ENCODE results near the gene STK40.

The STK40 gene

DNA sequence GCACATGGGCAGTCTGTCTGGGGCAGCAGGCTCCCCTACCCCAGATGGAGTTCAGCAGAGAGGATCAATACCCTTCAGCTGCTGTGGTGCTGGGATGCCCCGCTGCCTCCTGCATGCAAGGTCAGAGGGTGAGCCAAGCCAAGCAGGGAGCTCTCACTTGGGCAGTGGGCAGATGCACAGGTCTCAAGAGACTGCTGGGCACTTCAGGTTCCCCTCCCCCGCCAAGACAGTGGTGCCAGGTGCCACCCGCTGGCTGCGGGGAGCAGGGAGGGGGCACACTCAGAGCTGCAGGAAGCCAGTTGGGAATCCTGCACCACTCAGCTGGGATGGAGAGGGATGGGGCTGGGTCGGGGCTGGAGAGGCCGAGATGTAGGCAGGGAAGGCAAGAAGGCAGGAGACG lies 46.5 kb downstream of the STK40 start:
- Histone ChIP-seq H4K20me1 (ENCODE audit: insufficient read depth, low read length) (no peaks in the 10 kb centered on the region), H3K4me1 (ENCODE audit: low read length) (no peaks in the 10 kb centered on the region), H3K79me2 (ENCODE audit: low read length) (no peaks in the 10 kb centered on the region), H3K4me3 (ENCODE audit: low read length) (no peak overlapping the region), H3K9me3 (ENCODE audit: insufficient read depth, low read length) (no peaks in the 10 kb centered on the region), H3K36me3 (replicated peaks; ENCODE audit: low read depth, low read length) (no peaks in the 10 kb centered on the region), H3K27me3 (ENCODE audit: low read depth, low read length) (0 out of 2 replicates have a peak, but pooled peaks cover 4% of the 10 kb centered on the region), H3K4me2 (ENCODE audit: low read length) (no peak overlapping the region), H3K27ac (ENCODE audit: low read length) (no peak overlapping the region), H2AFZ (ENCODE audit: low read depth, low read length) (no peak overlapping the region), H3K9ac (ENCODE audit: low read length) (no peak overlapping the region)
- no peak for TF ChIP-seq EZH2phosphoT487 (IDR thresholded peaks at IDR 0.05; ENCODE audit: low read depth)
- TF ChIP-seq, protein P1, sequence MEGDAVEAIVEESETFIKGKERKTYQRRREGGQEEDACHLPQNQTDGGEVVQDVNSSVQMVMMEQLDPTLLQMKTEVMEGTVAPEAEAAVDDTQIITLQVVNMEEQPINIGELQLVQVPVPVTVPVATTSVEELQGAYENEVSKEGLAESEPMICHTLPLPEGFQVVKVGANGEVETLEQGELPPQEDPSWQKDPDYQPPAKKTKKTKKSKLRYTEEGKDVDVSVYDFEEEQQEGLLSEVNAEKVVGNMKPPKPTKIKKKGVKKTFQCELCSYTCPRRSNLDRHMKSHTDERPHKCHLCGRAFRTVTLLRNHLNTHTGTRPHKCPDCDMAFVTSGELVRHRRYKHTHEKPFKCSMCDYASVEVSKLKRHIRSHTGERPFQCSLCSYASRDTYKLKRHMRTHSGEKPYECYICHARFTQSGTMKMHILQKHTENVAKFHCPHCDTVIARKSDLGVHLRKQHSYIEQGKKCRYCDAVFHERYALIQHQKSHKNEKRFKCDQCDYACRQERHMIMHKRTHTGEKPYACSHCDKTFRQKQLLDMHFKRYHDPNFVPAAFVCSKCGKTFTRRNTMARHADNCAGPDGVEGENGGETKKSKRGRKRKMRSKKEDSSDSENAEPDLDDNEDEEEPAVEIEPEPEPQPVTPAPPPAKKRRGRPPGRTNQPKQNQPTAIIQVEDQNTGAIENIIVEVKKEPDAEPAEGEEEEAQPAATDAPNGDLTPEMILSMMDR (IDR thresholded peaks at IDR 0.05; ENCODE audit: low read depth, low read length) = no peak

DNA sequence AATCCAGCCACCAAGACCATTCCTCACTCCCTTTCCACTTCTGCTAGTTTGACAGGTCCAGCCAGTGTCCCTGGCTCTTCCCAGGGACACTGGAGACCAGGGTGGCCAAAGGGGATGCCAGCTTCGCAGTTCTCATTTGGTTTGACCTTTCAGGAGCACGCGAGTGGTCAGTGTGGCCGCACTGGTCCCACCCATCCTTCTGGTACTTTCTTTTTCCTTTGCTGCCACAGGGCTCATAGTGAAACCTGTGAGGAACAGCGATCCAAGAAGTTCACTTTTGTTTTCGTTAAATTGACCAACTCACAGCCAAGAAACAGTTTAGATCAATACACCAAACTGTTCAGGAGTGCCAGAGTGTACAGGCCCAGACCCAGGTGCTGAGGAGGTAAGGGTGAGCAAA lies 47.9 kb downstream of the STK40 start:
- H3K27me3 ChIP-seq (ENCODE audit: low read depth, low read length) = 0 out of 2 replicates have a peak, but pooled peaks cover 4% of the 10 kb centered on the region
- no peak overlapping the region for H3K27ac ChIP-seq (ENCODE audit: low read length)
- no peak overlapping the region for H2AFZ ChIP-seq (ENCODE audit: low read depth, low read length)
- H3K4me2 ChIP-seq (ENCODE audit: low read length) = no peak overlapping the region
- no peak overlapping the region for H3K9ac ChIP-seq (ENCODE audit: low read length)
- no peaks in the 10 kb centered on the region for H4K20me1 ChIP-seq (ENCODE audit: insufficient read depth, low read length)
- no peak overlapping the region for H3K4me3 ChIP-seq (ENCODE audit: low read length)
- H3K4me1 ChIP-seq (ENCODE audit: low read length) = no peaks in the 10 kb centered on the region
- H3K79me2 ChIP-seq (ENCODE audit: low read length) = no peaks in the 10 kb centered on the region
- TF ChIP-seq, protein P1 (IDR thresholded peaks at IDR 0.05; ENCODE audit: low read depth, low read length) = no peak
- TF ChIP-seq EZH2phosphoT487 (IDR thresholded peaks at IDR 0.05; ENCODE audit: low read depth) = no peak
- no peaks in the 10 kb centered on the region for H3K36me3 ChIP-seq (replicated peaks; ENCODE audit: low read depth, low read length)
- H3K9me3 ChIP-seq (ENCODE audit: insufficient read depth, low read length) = no peaks in the 10 kb centered on the region

DNA sequence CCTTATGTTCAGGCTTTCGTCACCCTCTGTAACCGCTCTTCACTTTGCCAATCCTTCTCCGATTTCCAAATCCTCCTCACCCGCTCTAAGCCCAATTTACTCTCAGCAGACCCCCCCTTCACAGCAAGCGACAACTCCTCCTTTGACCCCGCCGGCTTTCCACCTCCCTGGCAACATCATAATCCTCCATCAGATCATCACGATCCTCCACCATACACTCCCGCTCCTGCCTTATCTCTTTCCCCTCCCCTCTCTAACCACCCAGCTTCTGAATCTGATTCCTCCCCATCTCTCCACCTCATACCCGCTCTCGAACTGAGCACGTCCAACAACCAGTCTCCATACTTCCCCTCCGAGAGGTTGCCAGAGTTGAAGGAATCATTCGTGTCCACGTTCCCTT lies 54.8 kb downstream of the STK40 start:
- no peaks in the 10 kb centered on the region for H4K20me1 ChIP-seq (ENCODE audit: insufficient read depth, low read length)
- 0 out of 2 replicates have a peak, but pooled peaks cover 7% of the 10 kb centered on the region for H3K27me3 ChIP-seq (ENCODE audit: low read depth, low read length)
- H3K9me3 ChIP-seq (ENCODE audit: insufficient read depth, low read length) = no peaks in the 10 kb centered on the region
- TF ChIP-seq, protein P1 (IDR thresholded peaks at IDR 0.05; ENCODE audit: low read depth, low read length) = no peak
- TF ChIP-seq EZH2phosphoT487 (IDR thresholded peaks at IDR 0.05; ENCODE audit: low read depth) = no peak
- H3K4me3 ChIP-seq (ENCODE audit: low read length) = no peak overlapping the region
- no peaks in the 10 kb centered on the region for H3K79me2 ChIP-seq (ENCODE audit: low read length)
- no peaks in the 10 kb centered on the region for H3K36me3 ChIP-seq (replicated peaks; ENCODE audit: low read depth, low read length)
- H2AFZ ChIP-seq (ENCODE audit: low read depth, low read length) = no peak overlapping the region
- no peaks in the 10 kb centered on the region for H3K4me1 ChIP-seq (ENCODE audit: low read length)
- H3K27ac ChIP-seq (ENCODE audit: low read length) = no peak overlapping the region
- H3K4me2 ChIP-seq (ENCODE audit: low read length) = no peak overlapping the region
- H3K9ac ChIP-seq (ENCODE audit: low read length) = no peak overlapping the region

DNA sequence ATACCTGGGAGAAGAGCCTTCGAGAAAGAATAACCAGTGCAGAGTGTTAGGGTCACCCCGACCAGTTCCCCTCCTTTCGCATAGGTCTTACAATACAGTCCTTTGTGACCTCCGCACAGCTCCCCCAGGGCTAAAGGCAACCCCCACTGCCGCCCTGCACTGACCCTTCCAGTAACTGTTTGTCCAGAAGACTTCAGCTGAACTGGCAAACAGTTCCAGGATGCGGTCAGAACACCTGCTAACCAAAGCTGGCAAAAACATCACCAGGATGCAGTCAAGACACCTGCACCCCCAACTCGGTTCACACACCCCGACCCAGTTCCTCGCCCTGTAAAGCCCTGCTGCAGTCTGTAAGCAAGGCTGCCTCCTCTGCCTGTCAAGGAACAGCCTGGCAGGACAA lies 55.9 kb downstream of the STK40 start:
- Histone ChIP-seq H4K20me1 (ENCODE audit: insufficient read depth, low read length) (no peaks in the 10 kb centered on the region), H3K4me1 (ENCODE audit: low read length) (no peaks in the 10 kb centered on the region), H3K4me2 (ENCODE audit: low read length) (no peak overlapping the region), H3K27me3 (ENCODE audit: low read depth, low read length) (0 out of 2 replicates have a peak, but pooled peaks cover 3% of the 10 kb centered on the region), H3K4me3 (ENCODE audit: low read length) (no peak overlapping the region), H3K9ac (ENCODE audit: low read length) (no peak overlapping the region), H3K79me2 (ENCODE audit: low read length) (no peaks in the 10 kb centered on the region), H3K9me3 (ENCODE audit: insufficient read depth, low read length) (no peaks in the 10 kb centered on the region), H3K27ac (ENCODE audit: low read length) (no peak overlapping the region), H3K36me3 (replicated peaks; ENCODE audit: low read depth, low read length) (no peaks in the 10 kb centered on the region), H2AFZ (ENCODE audit: low read depth, low read length) (no peak overlapping the region)
- TF ChIP-seq, protein P1 (IDR thresholded peaks at IDR 0.05; ENCODE audit: low read depth, low read length) = no peak
- TF ChIP-seq EZH2phosphoT487 (IDR thresholded peaks at IDR 0.05; ENCODE audit: low read depth) = no peak
